Fibroblast of the aortic adventitia (primary cell): ENCODE measurements around the gene TPRG1L. TPM values are rescaled to one million over a fixed set of nuclear protein-coding genes. Genes with fewer than 3 reads are reported as not detected.

Experiments
- DNase-seq: peaks from one replicate; pipeline ENCODE4 v3.0.0-alpha.2; 2010; ENCODE audit warnings: low read depth
- H3K4me3 ChIP-seq: 2 replicates; pipeline ENCODE4 v1.5.1; 2011; ENCODE audit warnings: low read depth, mild to moderate bottlenecking, control low read depth, low read length, moderate library complexity
- total RNA-seq: library from RNA; depleted of rRNA; stranded (reverse); fragments of >200 nt; gene quantifications from 2 replicates; pipeline ENCODE4 v1.2.3, GENCODE V29; 2012; ENCODE audit warnings: low replicate concordance
- TF ChIP-seq, protein P1 (sequence below): IDR thresholded peaks from 2 replicates; pipeline ENCODE4 v1.5.1; 2011; ENCODE audit warnings: mild to moderate bottlenecking, low read length, control low read depth, inconsistent platforms; ENCODE audit not compliant: insufficient read depth

Gene TPRG1L
- total RNA-seq, 1 donor, result 44.4 TPM

DNA sequence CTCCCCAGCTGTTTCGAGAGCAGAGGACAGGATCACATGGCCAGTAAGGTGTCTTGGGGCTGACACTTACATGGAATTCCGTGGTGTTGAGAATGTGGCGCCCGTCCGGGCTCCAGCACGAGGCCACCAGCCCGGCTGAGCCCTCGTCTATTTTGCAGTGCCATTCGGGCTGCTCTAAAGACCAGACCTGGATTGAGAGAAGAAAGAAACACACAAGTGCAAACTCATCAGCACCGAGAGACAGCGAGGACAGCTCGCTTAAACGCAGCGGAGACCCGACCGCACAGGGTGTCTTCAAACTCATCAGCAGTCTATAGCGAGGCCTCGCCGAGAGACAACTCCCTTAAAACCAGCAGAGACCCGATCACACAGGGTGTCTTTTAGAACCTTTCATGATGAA is 21.8 kb downstream of the TPRG1L start:
- TF ChIP-seq, protein P1, sequence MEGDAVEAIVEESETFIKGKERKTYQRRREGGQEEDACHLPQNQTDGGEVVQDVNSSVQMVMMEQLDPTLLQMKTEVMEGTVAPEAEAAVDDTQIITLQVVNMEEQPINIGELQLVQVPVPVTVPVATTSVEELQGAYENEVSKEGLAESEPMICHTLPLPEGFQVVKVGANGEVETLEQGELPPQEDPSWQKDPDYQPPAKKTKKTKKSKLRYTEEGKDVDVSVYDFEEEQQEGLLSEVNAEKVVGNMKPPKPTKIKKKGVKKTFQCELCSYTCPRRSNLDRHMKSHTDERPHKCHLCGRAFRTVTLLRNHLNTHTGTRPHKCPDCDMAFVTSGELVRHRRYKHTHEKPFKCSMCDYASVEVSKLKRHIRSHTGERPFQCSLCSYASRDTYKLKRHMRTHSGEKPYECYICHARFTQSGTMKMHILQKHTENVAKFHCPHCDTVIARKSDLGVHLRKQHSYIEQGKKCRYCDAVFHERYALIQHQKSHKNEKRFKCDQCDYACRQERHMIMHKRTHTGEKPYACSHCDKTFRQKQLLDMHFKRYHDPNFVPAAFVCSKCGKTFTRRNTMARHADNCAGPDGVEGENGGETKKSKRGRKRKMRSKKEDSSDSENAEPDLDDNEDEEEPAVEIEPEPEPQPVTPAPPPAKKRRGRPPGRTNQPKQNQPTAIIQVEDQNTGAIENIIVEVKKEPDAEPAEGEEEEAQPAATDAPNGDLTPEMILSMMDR, result no peak
- DNase-seq, result no peak

DNA sequence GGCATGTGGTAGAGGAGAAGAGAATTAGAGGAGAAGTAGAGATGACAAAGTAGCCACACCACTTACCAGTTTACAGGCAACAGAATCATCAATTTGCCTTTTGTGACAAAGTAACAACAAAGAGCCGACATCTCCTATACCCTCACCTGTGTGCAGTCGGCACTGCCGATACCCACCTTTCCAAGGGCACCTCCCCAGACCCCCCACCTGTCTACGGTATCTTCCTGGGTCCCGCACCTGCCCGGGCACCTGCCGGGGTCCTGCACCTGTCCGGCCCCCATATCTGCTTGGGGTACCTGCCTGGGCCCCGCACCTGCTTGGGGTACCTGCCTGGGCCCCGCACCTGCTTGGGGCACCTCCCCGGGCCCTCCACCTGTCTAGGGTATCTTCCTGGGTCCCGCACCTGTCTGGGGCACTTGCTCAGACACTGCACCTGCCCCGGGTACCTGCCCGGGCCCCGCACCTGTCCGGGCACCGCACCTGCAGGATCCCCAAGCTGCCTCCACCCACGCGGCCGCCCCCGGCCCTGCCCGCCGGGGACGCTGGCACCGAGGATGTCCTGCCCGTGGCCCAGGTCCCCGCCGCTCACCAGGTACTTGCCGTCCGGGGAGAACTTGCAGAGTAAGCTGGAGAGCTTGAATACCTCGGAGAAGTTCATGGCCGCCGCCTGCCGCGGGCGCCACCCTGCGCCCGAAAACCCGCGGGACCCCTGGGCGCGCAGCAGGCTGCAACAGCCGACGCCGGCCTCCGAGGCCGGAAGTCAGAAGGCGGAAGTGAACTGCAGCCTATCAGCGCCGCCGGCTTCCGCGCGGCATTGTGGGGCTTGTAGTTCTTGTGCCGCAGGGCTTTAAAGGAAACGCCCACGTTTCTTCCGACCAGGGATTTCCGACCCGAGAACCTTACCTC is 24.8 kb downstream of the TPRG1L start, which contains the start of gene WRAP73:
TSS of gene WRAP73 (minus strand) at position 762 of the 906 bp plus-strand sequence. CDS start at position 658, 104 bp downstream.
- TF ChIP-seq, protein P1, result peak; percentile 13
- H3K4me3 ChIP-seq, result peak within 1 kb of the TSS; percentile 96
- peak; percentile 90 for DNase-seq

More for the DNA sequence above, 21.8 kb downstream of the TPRG1L start:
- no peak overlapping the region for H3K4me3 ChIP-seq

DNA sequence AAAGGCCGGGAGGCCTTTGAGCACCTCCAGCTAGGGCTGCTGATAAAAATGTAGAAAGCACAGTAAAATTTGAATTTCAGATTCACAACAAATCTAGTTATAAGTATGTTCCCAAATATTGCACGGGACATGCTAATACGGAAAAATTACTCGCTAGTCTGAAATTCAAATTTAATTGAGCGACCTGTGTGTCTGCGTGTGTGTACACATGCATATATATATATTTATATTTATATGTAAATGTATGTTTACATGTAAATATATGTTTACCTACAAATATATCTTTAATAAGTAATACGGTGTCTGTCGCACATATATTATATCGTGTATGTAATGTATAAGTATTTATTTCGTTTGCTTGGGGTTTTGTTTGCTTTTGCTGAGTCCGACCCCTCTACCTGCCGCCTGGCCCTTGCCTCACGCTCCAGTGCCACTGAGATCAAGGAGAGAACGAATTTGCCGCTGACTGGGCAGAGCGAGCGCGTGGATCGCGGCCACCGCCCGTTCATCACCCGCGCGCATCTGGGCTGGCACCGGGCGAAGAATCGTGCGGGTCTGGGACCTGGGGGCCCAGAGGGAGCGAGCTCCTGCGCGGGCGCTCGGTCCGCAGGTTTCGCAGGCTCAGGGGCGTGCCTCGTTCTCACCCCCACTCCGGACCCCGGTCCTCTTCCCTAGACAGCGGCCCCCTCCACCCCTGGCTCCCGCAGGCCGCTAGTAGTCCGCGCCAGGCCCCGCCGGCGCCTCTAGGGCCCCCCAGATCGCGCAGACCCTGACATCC is 25.6 kb downstream of the TPRG1L start:
- no peak overlapping the region for H3K4me3 ChIP-seq
- TF ChIP-seq, protein P1, result no peak
- no peak for DNase-seq

DNA sequence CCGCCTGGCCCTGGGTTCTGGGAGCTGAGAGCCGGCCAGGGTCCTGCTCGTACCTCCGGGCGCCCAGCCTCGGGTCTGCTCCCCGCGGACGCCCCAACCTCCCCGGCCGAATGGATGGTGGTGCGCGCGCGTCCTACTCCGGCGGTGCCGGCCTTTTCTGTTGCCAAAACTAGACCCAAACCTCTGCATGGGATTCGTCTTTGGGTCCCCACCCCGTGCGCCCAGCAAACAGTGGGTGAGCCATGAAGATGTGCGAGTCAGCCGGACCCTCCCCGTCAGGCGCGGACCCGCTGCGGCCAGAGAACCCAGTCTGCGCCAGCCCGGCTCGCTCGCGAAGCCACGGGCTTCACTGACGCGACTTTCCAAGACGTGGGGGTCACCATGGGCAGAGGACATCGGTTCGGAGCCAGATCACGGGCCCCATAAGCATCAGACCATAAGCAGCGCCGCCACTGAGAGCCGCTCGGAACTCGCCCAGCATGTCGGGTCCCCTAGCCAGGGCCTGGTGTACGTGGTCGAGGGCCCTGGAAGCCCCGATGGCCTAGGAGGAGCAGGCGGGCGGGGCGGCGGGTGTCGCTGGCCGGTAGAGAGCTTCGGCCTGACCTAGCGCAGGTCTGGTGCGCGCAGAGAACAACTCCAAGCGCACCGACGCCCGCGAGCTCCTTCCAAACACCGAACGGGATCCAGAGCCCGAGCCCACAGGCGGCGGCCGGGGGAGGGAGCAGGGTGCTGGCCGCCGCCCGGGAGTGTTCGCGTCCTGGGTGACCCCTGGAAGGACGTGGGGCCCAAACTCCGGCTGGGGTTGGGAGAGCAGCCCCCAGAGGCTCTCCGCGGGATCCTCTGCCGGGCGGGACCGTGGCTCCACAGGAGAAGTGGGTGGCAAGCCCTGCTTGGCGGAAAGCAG is 26.5 kb downstream of the TPRG1L start:
- no peak overlapping the region for H3K4me3 ChIP-seq
- DNase-seq, result no peak
- TF ChIP-seq, protein P1, result no peak

DNA sequence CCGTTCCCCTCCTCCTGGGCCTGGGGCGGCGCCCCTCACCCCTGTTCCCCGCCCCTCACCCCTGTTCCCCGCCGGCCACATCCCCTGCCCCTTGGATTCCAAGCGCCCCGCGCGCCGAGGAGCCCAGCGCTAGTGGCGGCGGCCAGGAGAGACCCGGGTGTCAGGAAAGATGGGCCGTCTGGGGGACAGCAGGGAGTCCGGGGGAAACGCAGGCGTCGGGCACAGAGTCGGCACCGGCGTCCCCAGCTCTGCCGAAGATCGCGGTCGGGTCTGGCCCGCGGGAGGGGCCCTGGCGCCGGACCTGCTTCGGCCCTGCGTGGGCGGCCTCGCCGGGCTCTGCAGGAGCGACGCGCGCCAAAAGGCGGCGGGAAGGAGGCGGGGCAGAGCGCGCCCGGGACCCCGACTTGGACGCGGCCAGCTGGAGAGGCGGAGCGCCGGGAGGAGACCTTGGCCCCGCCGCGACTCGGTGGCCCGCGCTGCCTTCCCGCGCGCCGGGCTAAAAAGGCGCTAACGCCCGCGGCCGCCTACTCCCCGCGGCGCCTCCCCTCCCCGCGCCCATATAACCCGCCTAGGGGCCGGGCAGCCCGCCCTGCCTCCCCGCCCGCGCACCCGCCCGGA is 27.2 kb downstream of the TPRG1L start, which contains the start of gene TP73:
TSS of gene TP73 (plus strand) at position 587 of the 618 bp plus-strand sequence. CDS start 29,850 bp downstream, outside the sequence.
- no peak within 1 kb of the TSS for H3K4me3 ChIP-seq
- no peak for DNase-seq
- TF ChIP-seq, protein P1, result no peak
